ENCODE results near the gene RABGEF1.
"Not testable (repeated sequence)": the region's sequence is repeated elsewhere in the genome, so short reads cannot be mapped to it uniquely, and the experiment has no call there.

RABGEF1 gene

GRCh38 chr7:66740302-66740979 lies at the start of gene RABGEF1:
Gene RABGEF1 (plus strand): TSS chr7:66740733. CDS start chr7:66771900, 31,167 bp downstream.
- TF ChIP-seq POLR2A (IDR thresholded peaks at IDR 0.05; ENCODE audit: low read length) (peak; percentile 92), GATA1 (IDR thresholded peaks at IDR 0.05; ENCODE audit: low read depth, low read length) (no peak)
- DNase-seq = peak; percentile 99

GRCh38 chr7:66693331-66693730 lies 47.2 kb upstream of the RABGEF1 start:
- DNase-seq = no peak
- TF ChIP-seq GATA1 (IDR thresholded peaks at IDR 0.05; ENCODE audit: low read depth, low read length) (no peak), POLR2A (IDR thresholded peaks at IDR 0.05; ENCODE audit: low read length) (no peak)

GRCh38 chr7:66694286-66694685 lies 46.2 kb upstream of the RABGEF1 start:
- TF ChIP-seq GATA1 (IDR thresholded peaks at IDR 0.05; ENCODE audit: low read depth, low read length) (no peak), POLR2A (IDR thresholded peaks at IDR 0.05; ENCODE audit: low read length) (no peak)
- DNase-seq = no peak

- not testable (repeated sequence) for DNase-seq
Observed at GRCh38 chr7:66695417-66695816, 45.1 kb upstream of the RABGEF1 start.

GRCh38 chr7:66696134-66696533 lies 44.4 kb upstream of the RABGEF1 start:
- not testable (repeated sequence) for DNase-seq

GRCh38 chr7:66696774-66697191 lies 43.8 kb upstream of the RABGEF1 start:
- no peak for TF ChIP-seq POLR2A (IDR thresholded peaks at IDR 0.05; ENCODE audit: low read length)
- no peak for TF ChIP-seq GATA1 (IDR thresholded peaks at IDR 0.05; ENCODE audit: low read depth, low read length)
- DNase-seq = peak; percentile 16 to 27

GRCh38 chr7:66697449-66698438 lies 42.8 kb upstream of the RABGEF1 start:
- no peak for DNase-seq
- TF ChIP-seq POLR2A (IDR thresholded peaks at IDR 0.05; ENCODE audit: low read length) = no peak
- no peak for TF ChIP-seq GATA1 (IDR thresholded peaks at IDR 0.05; ENCODE audit: low read depth, low read length)

- DNase-seq = no peak
- TF ChIP-seq GATA1 (IDR thresholded peaks at IDR 0.05; ENCODE audit: low read depth, low read length) = no peak
- no peak for TF ChIP-seq POLR2A (IDR thresholded peaks at IDR 0.05; ENCODE audit: low read length)
Observed at GRCh38 chr7:66698652-66699205, 41.8 kb upstream of the RABGEF1 start.

- DNase-seq = no peak
- no peak for TF ChIP-seq POLR2A (IDR thresholded peaks at IDR 0.05; ENCODE audit: low read length)
- no peak for TF ChIP-seq GATA1 (IDR thresholded peaks at IDR 0.05; ENCODE audit: low read depth, low read length)
Observed at GRCh38 chr7:66699998-66700397, 40.5 kb upstream of the RABGEF1 start.

GRCh38 chr7:66700633-66701131 lies 39.9 kb upstream of the RABGEF1 start:
- DNase-seq = no peak
- TF ChIP-seq GATA1 (IDR thresholded peaks at IDR 0.05; ENCODE audit: low read depth, low read length) (no peak), POLR2A (IDR thresholded peaks at IDR 0.05; ENCODE audit: low read length) (no peak)

GRCh38 chr7:66707825-66708224 lies 32.7 kb upstream of the RABGEF1 start:
- TF ChIP-seq POLR2A (IDR thresholded peaks at IDR 0.05; ENCODE audit: low read length) = no peak
- no peak for TF ChIP-seq GATA1 (IDR thresholded peaks at IDR 0.05; ENCODE audit: low read depth, low read length)
- DNase-seq = no peak

- DNase-seq = not testable (repeated sequence)
Observed at GRCh38 chr7:66710752-66711151, 29.8 kb upstream of the RABGEF1 start.

- TF ChIP-seq POLR2A (IDR thresholded peaks at IDR 0.05; ENCODE audit: low read length) (no peak), GATA1 (IDR thresholded peaks at IDR 0.05; ENCODE audit: low read depth, low read length) (no peak)
- DNase-seq = no peak
Observed at GRCh38 chr7:66713687-66714086, 26.8 kb upstream of the RABGEF1 start.

GRCh38 chr7:66716634-66717033 lies 23.9 kb upstream of the RABGEF1 start:
- DNase-seq = not testable (repeated sequence)
